ENCODE results near the gene SLC35F1. TPM values are rescaled to one million over a fixed set of nuclear protein-coding genes. Genes with fewer than 3 reads are reported as not detected.

Gene SLC35F1
- polyA plus RNA-seq, 3 donors: 0.17 to 0.79 (median 0.49) TPM

- H3K27ac ChIP-seq (ENCODE audit: low read depth, low read length): no peak overlapping the region
- WGBS, 3 donors: 93 to 97% (median 95%) methylated on average over 4 of the region's 4 CpGs
These were observed 305.5 kb downstream of the SLC35F1 start for GRCh38 chr6:118212451-118213173.

DNA sequence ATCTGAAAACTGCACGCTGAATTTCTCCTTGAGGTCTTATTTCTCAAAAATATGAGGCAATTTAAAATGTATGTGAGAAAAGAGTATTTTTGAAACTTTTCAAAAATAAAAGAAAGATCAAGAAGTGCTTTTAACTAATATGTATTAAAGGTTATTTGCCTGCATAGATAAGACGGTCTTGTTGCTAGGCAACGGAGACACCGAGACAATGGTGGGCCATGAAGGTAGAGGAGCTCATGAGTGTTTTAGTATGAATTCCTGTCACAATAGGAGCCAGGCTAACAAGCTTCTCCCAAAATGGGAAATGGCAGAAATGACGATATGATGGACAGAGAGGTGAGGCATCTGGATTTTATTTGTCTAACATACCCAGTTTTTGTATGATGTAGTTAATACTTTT lies 308.2 kb downstream of the SLC35F1 start:
- no peak overlapping the region for H3K27ac ChIP-seq (ENCODE audit: low read depth, low read length)
- WGBS, 3 donors: 73 to 94% (median 90%) methylated on average over 5 of the region's 5 CpGs

- H3K27ac ChIP-seq (ENCODE audit: low read depth, low read length): no peak overlapping the region
- 90 to 95% (median 92%) methylated on average over 2 of the region's 2 CpGs for WGBS, 3 donors
These were observed 309.7 kb downstream of the SLC35F1 start for GRCh38 chr6:118216751-118217150.

GRCh38 chr6:118218156-118218555 lies 311.1 kb downstream of the SLC35F1 start:
- WGBS, 3 donors: 69 to 74% (median 73%) methylated on average over 2 of the region's 2 CpGs
- H3K27ac ChIP-seq (ENCODE audit: low read depth, low read length): no peak overlapping the region

DNA sequence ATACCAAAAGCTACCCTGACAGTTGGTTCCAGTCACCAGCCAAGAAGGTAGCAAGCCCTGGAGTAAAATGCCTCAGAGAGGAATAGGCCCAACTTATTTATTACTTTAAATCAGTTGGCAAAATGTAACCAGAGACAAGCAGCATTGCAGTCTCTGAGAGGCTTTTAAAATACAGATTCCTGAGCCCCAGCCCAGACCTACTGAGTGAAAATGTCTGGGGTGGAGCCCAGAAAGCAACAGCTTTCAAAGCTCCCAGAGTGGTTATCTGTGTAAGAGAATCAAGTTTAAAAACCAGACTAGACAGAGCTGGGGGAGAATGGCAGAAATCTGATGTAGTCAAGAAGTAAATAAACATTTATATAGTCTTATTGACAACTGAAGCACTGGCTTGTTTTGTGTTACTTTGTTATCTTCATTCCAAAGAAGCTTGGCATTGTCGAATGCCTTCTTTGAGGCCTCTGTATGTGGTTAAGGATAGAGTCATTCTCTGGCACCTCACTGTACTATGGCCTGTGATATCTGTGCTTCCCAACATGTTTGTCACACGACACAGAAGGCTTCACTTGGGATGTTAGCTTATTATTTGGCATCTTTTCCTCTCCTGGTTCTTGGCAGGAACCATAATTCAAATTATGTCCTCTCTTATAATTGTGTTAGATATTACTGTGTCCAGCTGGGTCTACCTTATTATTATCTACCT lies 313.5 kb downstream of the SLC35F1 start:
- WGBS, 3 donors: 59 to 80% (median 77%) methylated on average over 2 of the region's 2 CpGs

GRCh38 chr6:118223316-118223715 lies 316.3 kb downstream of the SLC35F1 start:
- 36 to 81% (median 81%) methylated on average over 3 of the region's 3 CpGs for WGBS, 3 donors
- no peak overlapping the region for H3K27ac ChIP-seq (ENCODE audit: low read depth, low read length)

More for the DNA sequence above, 313.5 kb downstream of the SLC35F1 start:
- no peak overlapping the region for H3K27ac ChIP-seq (ENCODE audit: low read depth, low read length)

- H3K27ac ChIP-seq (ENCODE audit: low read depth, low read length): no peak overlapping the region
- WGBS, 3 donors: 43 to 57% (median 56%) methylated on average over 3 of the region's 3 CpGs
These were observed 321.8 kb downstream of the SLC35F1 start for GRCh38 chr6:118228886-118229285.

GRCh38 chr6:118240878-118241528 lies 333.9 kb downstream of the SLC35F1 start:
- WGBS, 3 donors: 83 to 95% (median 85%) methylated on average over 1 of the region's 1 CpG

GRCh38 chr6:118246406-118246805 lies 339.3 kb downstream of the SLC35F1 start:
- H3K27ac ChIP-seq (ENCODE audit: low read depth, low read length): no peak overlapping the region
- WGBS, 3 donors: 77 to 90% (median 81%) methylated on average over 5 of the region's 5 CpGs

More at GRCh38 chr6:118240878-118241528, 333.9 kb downstream of the SLC35F1 start:
- no peak overlapping the region for H3K27ac ChIP-seq (ENCODE audit: low read depth, low read length)

GRCh38 chr6:118248171-118248570 lies 341.1 kb downstream of the SLC35F1 start:
- WGBS, 3 donors: 82 to 87% (median 83%) methylated on average over 1 of the region's 1 CpG

GRCh38 chr6:118249680-118250079 lies 342.6 kb downstream of the SLC35F1 start:
- no peak overlapping the region for H3K27ac ChIP-seq (ENCODE audit: low read depth, low read length)
- WGBS, 3 donors: 25 to 55% (median 30%) methylated on average over 5 of the region's 5 CpGs

More at GRCh38 chr6:118248171-118248570, 341.1 kb downstream of the SLC35F1 start:
- H3K27ac ChIP-seq (ENCODE audit: low read depth, low read length): no peak overlapping the region

DNA sequence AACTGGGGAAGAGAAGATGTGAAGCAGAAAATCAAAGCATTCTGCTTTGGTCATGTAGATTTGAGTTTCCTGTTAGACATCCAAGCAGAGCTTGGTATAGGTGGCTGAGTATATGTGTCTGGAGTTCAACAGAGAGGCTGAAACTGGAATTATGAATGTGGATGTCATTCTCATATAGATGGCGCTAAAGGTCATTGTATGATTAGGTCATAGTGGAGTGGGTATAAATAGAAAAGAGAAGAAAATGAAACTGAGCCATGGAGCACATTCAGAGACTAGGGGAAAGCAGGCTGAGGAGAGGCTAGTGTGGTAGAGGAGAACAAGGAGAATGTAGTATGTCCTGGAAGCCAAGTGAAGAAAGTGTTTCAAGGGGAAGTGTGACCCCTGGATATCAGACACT lies 345.4 kb downstream of the SLC35F1 start:
- no peak overlapping the region for H3K27ac ChIP-seq (ENCODE audit: low read depth, low read length)
- 85 to 97% (median 90%) methylated on average over 1 of the region's 1 CpG for WGBS, 3 donors

GRCh38 chr6:118253741-118254140 lies 346.7 kb downstream of the SLC35F1 start:
- 72 to 76% (median 76%) methylated on average over 3 of the region's 3 CpGs for WGBS, 3 donors
- no peak overlapping the region for H3K27ac ChIP-seq (ENCODE audit: low read depth, low read length)

DNA sequence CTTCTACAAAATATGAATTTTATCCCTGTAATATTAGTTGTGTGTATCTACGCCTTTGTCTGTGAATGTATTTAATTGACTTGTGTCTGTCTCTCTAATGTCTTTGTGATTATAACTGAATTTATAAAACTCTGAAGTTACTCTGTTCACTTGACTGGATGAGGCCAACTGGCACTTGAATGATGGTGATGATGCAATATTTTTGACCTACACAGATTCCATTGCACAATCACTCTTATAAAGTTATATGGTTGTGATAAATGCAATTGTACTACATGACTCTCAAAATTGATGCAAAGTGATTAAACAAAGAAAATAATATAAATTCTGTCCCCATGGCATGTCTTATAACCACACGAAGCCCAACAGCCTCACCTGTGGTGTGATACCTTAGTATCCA lies 353.8 kb downstream of the SLC35F1 start:
- no peak overlapping the region for H3K27ac ChIP-seq (ENCODE audit: low read depth, low read length)
- 85 to 92% (median 90%) methylated on average over 2 of the region's 2 CpGs for WGBS, 3 donors

- H3K27ac ChIP-seq (ENCODE audit: low read depth, low read length): no peak overlapping the region
- 17 to 30% (median 18%) methylated on average over 2 of the region's 2 CpGs for WGBS, 3 donors
These were observed 356.9 kb downstream of the SLC35F1 start for GRCh38 chr6:118263921-118264486.

DNA sequence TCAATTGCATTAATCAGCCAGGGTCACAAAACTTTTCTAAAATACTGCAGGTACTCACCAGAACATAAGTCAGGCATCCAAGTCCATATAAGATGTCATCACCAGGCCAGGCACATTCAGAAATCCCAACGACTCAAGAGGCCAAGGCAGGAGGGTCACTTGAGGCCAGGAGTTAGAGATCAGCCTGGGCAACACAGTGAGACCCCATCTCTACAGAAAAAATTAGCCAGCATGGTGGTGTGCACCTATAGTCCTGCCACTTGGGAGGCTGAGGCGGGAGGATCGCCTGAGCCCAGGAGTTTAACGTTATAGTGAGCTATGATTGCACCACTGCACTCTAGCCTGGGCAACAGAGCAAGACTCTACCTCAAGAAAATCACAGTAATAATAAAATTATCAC lies 362.6 kb downstream of the SLC35F1 start:
- H3K27ac ChIP-seq (ENCODE audit: low read depth, low read length): no peak overlapping the region
- 82 to 90% (median 84%) methylated on average over 4 of the region's 4 CpGs for WGBS, 3 donors

DNA sequence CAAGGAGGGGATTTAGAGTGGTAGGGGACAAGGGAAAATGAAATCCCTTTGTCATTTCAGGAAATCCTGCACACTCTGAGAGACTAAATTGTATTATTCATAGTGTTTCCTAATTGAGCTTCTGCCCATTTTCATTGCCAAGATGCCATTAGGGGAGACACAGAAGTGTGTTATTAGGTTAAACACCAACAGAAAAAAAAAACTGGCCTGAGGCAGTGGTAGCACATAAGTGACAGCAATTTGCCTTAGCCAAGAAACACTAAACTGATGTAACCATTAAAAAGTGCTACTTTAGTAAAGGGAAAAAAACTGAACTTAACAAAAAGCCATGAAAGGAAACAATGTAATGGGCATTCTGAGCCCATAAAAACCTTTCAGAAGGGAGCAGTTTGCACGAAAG lies 370.6 kb downstream of the SLC35F1 start:
- 46 to 66% (median 60%) methylated on average over 1 of the region's 1 CpG for WGBS, 3 donors
- no peak overlapping the region for H3K27ac ChIP-seq (ENCODE audit: low read depth, low read length)

- H3K27ac ChIP-seq (ENCODE audit: low read depth, low read length): no peak overlapping the region
- 49 to 74% (median 67%) methylated on average over 2 of the region's 2 CpGs for WGBS, 3 donors
These were observed 373.1 kb downstream of the SLC35F1 start for GRCh38 chr6:118280210-118280609.

DNA sequence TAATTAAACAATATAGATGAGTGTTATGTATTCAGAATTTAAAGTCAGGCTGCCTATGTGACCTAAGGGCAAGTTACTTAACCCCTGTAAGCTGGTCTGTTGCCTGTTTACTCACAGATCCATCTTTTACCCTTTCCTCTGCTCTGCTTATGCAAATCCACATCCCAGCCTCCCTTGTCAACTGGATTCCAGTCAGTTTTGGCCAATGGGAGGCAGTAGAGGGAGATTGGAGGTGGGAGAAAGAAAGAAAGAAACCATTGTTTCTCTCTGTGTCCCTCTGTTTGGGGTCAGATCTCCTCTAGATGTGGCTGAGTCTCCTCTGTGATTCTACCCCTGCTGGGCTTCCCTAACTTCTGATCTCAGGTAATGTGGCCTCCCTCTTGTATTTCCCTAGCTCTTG lies 374.2 kb downstream of the SLC35F1 start:
- H3K27ac ChIP-seq (ENCODE audit: low read depth, low read length): no peak overlapping the region

All from adipose tissue (tissue), 3 donors.